C4-2B (cell line): ENCODE results near the gene ARVCF.

Experiments used
- ZFX ChIP-seq: fragments of 450-650 bp; IDR thresholded peaks from 2 replicates; pipeline ENCODE4 v1.6.1; 2017
- TF ChIP-seq, protein P1 (sequence below): fragments of 450-650 bp; conservative IDR thresholded peaks from 2 replicates; pipeline ENCODE4 v1.5.1; 2017; ENCODE audit warnings: mild to moderate bottlenecking

DNA sequence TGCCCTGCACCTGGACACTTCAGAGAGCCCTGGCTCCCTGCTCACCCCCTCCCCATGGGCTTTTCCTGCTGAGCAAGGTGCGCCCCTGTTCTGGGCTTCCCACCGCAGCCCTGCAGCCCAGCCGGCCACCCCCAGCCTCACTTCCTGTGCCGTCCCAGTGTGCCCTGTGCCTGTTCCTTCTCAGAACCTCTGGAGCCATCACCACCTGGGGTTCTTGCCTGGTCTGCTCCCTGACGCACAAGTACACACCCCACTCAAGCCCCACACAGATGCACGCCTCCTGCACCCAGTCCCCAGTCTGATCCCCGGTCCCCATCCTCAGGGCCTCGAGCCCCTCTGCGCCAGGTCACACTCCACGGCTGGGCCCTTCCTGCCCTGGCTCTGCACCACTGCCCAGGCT is 39.5 kb upstream of the ARVCF start:
- TF ChIP-seq, protein P1, sequence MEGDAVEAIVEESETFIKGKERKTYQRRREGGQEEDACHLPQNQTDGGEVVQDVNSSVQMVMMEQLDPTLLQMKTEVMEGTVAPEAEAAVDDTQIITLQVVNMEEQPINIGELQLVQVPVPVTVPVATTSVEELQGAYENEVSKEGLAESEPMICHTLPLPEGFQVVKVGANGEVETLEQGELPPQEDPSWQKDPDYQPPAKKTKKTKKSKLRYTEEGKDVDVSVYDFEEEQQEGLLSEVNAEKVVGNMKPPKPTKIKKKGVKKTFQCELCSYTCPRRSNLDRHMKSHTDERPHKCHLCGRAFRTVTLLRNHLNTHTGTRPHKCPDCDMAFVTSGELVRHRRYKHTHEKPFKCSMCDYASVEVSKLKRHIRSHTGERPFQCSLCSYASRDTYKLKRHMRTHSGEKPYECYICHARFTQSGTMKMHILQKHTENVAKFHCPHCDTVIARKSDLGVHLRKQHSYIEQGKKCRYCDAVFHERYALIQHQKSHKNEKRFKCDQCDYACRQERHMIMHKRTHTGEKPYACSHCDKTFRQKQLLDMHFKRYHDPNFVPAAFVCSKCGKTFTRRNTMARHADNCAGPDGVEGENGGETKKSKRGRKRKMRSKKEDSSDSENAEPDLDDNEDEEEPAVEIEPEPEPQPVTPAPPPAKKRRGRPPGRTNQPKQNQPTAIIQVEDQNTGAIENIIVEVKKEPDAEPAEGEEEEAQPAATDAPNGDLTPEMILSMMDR = no peak
- TF ChIP-seq ZFX = no peak
